ENCODE results near the gene ZNF691.

DNA sequence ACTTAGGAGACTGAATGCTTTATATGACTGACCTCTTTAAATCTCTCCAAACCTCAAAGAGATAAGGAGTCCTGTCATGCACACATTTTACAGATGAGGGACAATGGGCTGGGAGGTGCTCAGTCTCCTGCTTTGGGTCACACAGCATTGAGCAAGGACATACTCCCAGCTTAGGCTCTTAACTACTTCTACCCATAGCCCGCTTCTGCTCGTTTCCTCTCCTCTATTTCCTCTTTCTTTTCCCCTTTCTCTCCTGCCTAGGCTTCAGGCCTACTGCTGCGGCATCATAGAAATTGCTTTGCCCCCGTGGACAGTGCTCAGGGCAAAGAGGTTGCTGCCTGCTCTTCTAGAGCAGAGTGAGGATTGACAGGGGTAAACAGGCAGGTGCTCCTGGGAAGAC, 12.4 kb upstream of the ZNF691 start:
- TF ChIP-seq, protein P1, sequence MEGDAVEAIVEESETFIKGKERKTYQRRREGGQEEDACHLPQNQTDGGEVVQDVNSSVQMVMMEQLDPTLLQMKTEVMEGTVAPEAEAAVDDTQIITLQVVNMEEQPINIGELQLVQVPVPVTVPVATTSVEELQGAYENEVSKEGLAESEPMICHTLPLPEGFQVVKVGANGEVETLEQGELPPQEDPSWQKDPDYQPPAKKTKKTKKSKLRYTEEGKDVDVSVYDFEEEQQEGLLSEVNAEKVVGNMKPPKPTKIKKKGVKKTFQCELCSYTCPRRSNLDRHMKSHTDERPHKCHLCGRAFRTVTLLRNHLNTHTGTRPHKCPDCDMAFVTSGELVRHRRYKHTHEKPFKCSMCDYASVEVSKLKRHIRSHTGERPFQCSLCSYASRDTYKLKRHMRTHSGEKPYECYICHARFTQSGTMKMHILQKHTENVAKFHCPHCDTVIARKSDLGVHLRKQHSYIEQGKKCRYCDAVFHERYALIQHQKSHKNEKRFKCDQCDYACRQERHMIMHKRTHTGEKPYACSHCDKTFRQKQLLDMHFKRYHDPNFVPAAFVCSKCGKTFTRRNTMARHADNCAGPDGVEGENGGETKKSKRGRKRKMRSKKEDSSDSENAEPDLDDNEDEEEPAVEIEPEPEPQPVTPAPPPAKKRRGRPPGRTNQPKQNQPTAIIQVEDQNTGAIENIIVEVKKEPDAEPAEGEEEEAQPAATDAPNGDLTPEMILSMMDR (conservative IDR thresholded peaks at IDR 0.05; ENCODE audit: low read depth, low read length) = no peak
- no peak for TF ChIP-seq EZH2 (IDR thresholded peaks at IDR 0.05; ENCODE audit: borderline replicate concordance, low read depth, low read length, poor library complexity, severe bottlenecking)

Data from A673 (cell line).